Measurements from ENCODE around the gene CEP128. TPM values are rescaled to one million over a fixed set of nuclear protein-coding genes. Genes with fewer than 3 reads are reported as not detected.

Gene CEP128
- total RNA-seq, 1 experiment from 2014 or later: 16.7 TPM

DNA sequence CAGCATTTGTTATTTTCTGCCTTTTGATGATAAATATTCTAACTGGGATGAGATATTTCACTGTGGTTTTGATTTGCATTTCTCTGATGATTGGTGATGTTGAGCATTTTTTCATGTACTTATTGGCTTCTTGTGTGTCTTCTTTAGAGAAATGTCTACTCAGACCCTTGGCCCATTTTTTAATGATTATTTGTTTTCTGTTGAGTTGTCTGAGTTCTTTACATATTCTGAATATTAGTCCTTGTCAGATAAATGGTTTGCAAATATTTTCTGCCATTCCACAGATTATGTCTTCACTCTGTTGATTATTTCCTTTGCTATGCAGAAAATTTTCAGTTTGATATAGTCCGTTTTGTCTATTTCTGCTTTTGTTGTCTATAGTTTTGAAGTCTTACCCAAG lies 317.0 kb downstream of the CEP128 start:
- H3K4me1 ChIP-seq: peaks cover 20% of the 10 kb centered on the region
- Mint-ChIP-seq H3K36me3 (ENCODE audit: insufficient read depth, unreplicated experiment) (peaks cover 6% of the 10 kb centered on the region), H3K27ac (ENCODE audit: unreplicated experiment) (no peak overlapping the region), H3K4me1 (ENCODE audit: low read depth, unreplicated experiment) (peaks cover 31% of the 10 kb centered on the region), H3K4me3 (ENCODE audit: unreplicated experiment) (no peak overlapping the region), H3K9me3 (ENCODE audit: unreplicated experiment) (peaks cover 22% of the 10 kb centered on the region), H3K27me3 (ENCODE audit: insufficient read depth, unreplicated experiment) (no peaks in the 10 kb centered on the region)
- POLR2A ChIA-PET: no interaction called here
- H3K9me3 ChIP-seq: 0 out of 2 replicates have a peak, but pooled peaks cover 2% of the 10 kb centered on the region
- no peak for DNase-seq
- H3K27me3 ChIP-seq (replicated peaks; ENCODE audit: control insufficient read depth, insufficient read depth, low read length): no peaks in the 10 kb centered on the region
- TF ChIP-seq, protein P1, sequence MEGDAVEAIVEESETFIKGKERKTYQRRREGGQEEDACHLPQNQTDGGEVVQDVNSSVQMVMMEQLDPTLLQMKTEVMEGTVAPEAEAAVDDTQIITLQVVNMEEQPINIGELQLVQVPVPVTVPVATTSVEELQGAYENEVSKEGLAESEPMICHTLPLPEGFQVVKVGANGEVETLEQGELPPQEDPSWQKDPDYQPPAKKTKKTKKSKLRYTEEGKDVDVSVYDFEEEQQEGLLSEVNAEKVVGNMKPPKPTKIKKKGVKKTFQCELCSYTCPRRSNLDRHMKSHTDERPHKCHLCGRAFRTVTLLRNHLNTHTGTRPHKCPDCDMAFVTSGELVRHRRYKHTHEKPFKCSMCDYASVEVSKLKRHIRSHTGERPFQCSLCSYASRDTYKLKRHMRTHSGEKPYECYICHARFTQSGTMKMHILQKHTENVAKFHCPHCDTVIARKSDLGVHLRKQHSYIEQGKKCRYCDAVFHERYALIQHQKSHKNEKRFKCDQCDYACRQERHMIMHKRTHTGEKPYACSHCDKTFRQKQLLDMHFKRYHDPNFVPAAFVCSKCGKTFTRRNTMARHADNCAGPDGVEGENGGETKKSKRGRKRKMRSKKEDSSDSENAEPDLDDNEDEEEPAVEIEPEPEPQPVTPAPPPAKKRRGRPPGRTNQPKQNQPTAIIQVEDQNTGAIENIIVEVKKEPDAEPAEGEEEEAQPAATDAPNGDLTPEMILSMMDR (IDR thresholded peaks at IDR 0.05; ENCODE audit: insufficient read depth in 1 of 2, low read depth in 1 of 2, low read length in 1 of 2, severe bottlenecking in 1 of 2, unreplicated experiment in 1 of 2): no peak
- no peaks in the 10 kb centered on the region for H3K36me3 ChIP-seq (ENCODE audit: control insufficient read depth, insufficient read depth, low read length)
- intact Hi-C loops (cut with micrococcal nuclease; ENCODE audit: unreplicated experiment): no loop called here
- BruUV-seq (replicated peaks): no TSS peak
- CTCF ChIA-PET: no interaction called here
- H3K4me3 ChIP-seq (ENCODE audit: low read depth, low read length): no peak overlapping the region

DNA sequence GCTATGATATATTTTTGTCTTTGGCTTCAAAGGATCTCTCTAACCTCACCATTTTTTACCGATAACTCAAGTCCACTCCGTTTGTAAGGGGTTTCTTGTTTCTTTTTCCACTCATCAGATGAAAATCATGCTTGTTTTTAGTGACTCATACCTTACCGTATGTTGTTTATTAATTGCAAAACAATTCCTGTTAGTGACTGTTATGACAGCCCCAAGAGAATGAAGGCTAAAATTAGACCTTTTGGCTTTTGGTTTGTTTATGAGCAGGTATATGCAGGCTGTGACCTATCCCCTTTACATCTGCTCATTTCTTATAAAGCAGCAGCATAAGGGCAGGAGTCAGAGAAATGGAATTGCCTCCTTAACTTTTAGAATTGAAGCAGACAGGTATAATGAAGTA lies 319.8 kb downstream of the CEP128 start:
- POLR2A ChIA-PET: no interaction called here
- no peak overlapping the region for H3K4me3 ChIP-seq (ENCODE audit: low read depth, low read length)

DNA sequence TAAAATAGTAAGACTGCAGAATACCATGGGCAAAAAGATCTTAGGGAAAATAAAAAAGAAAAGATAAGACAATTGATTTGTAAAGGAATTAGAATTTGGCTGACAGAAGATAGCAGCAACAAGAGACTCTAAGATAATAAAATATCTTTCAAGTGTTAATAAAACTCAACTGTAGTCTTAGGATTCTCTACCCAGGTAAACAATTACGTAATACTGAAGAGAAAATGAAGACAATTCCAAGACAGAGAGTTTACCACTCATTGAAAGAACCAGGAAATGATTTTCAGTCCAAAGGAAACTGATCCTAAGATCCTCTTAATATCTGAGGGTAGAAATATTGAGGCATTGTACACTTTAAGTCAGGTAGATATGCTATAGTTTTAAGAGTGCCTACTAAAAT lies 321.1 kb downstream of the CEP128 start:
- Mint-ChIP-seq H3K27me3 (ENCODE audit: insufficient read depth, unreplicated experiment) (no peaks in the 10 kb centered on the region), H3K36me3 (ENCODE audit: insufficient read depth, unreplicated experiment) (peaks cover 6% of the 10 kb centered on the region), H3K9me3 (ENCODE audit: unreplicated experiment) (peaks cover 15% of the 10 kb centered on the region), H3K27ac (ENCODE audit: unreplicated experiment) (no peak overlapping the region), H3K4me1 (ENCODE audit: low read depth, unreplicated experiment) (peaks cover 14% of the 10 kb centered on the region), H3K4me3 (ENCODE audit: unreplicated experiment) (no peak overlapping the region)
- H3K9me3 ChIP-seq: no peaks in the 10 kb centered on the region
- peaks cover 9% of the 10 kb centered on the region for H3K4me1 ChIP-seq
- H3K27me3 ChIP-seq (replicated peaks; ENCODE audit: control insufficient read depth, insufficient read depth, low read length): no peaks in the 10 kb centered on the region
- no peaks in the 10 kb centered on the region for H3K36me3 ChIP-seq (ENCODE audit: control insufficient read depth, insufficient read depth, low read length)
- TF ChIP-seq, protein P1 (IDR thresholded peaks at IDR 0.05; ENCODE audit: insufficient read depth in 1 of 2, low read depth in 1 of 2, low read length in 1 of 2, severe bottlenecking in 1 of 2, unreplicated experiment in 1 of 2): no peak
- BruUV-seq (replicated peaks): no TSS peak
- intact Hi-C loops (cut with micrococcal nuclease; ENCODE audit: unreplicated experiment): no loop called here
- no peak for DNase-seq
- POLR2A ChIA-PET: no interaction called here
- H3K4me3 ChIP-seq (ENCODE audit: low read depth, low read length): no peak overlapping the region
- CTCF ChIA-PET: no interaction called here

More for the DNA sequence above, 319.8 kb downstream of the CEP128 start:
- Mint-ChIP-seq H3K27ac (ENCODE audit: unreplicated experiment) (no peak overlapping the region), H3K4me1 (ENCODE audit: low read depth, unreplicated experiment) (peaks cover 20% of the 10 kb centered on the region), H3K27me3 (ENCODE audit: insufficient read depth, unreplicated experiment) (no peaks in the 10 kb centered on the region), H3K36me3 (ENCODE audit: insufficient read depth, unreplicated experiment) (peaks cover 6% of the 10 kb centered on the region), H3K9me3 (ENCODE audit: unreplicated experiment) (peaks cover 22% of the 10 kb centered on the region), H3K4me3 (ENCODE audit: unreplicated experiment) (no peak overlapping the region)
- CTCF ChIA-PET: no interaction called here
- BruUV-seq (replicated peaks): no TSS peak
- 0 out of 2 replicates have a peak, but pooled peaks cover 2% of the 10 kb centered on the region for H3K9me3 ChIP-seq
- TF ChIP-seq, protein P1 (IDR thresholded peaks at IDR 0.05; ENCODE audit: insufficient read depth in 1 of 2, low read depth in 1 of 2, low read length in 1 of 2, severe bottlenecking in 1 of 2, unreplicated experiment in 1 of 2): no peak
- no peak for DNase-seq
- intact Hi-C loops (cut with micrococcal nuclease; ENCODE audit: unreplicated experiment): no loop called here
- peaks cover 9% of the 10 kb centered on the region for H3K4me1 ChIP-seq
- H3K36me3 ChIP-seq (ENCODE audit: control insufficient read depth, insufficient read depth, low read length): no peaks in the 10 kb centered on the region
- no peaks in the 10 kb centered on the region for H3K27me3 ChIP-seq (replicated peaks; ENCODE audit: control insufficient read depth, insufficient read depth, low read length)

Measured in Caco-2 (cell line).